MCF 10A (cell line): ENCODE results near the gene FAM217B. TPM values are rescaled to one million over a fixed set of nuclear protein-coding genes. Genes with fewer than 3 reads are reported as not detected.

ENCODE experiments used
- BruUV-seq: library from RNA; stranded (reverse); fragments of 400-500 nt; replicated peaks from 2 replicates; lab custom pipeline; 2021; lab: Mats Ljungman, UMichigan
- CTCF ChIA-PET: fragments of 300-600 bp; sonication (Branson Sonifier 250); formaldehyde crosslinking; extraction: SDS; loops from one replicate; lab custom pipeline; 2021; ENCODE audit warnings: antibody characterized with exemption, inconsistent platforms; lab: Yijun Ruan, JAX
- POLR2A ChIA-PET: fragments of 300-600, 350-650 bp; sonication (Branson Sonifier 250); formaldehyde crosslinking; extraction: SDS; loops from one replicate; lab custom pipeline; 2020; ENCODE audit warnings: antibody characterized with exemption, inconsistent platforms; lab: Yijun Ruan, JAX
- DNase-seq: peaks from one replicate; pipeline ENCODE4 v3.0.0-alpha.2; 2018; ENCODE audit not compliant: unreplicated experiment
- H3K27ac Mint-ChIP-seq: one replicate; pipeline ENCODE4 v1.8.0; 2022; ENCODE audit warnings: mild to moderate bottlenecking, low read depth, mixed read lengths; ENCODE audit not compliant: unreplicated experiment
- H3K27me3 Mint-ChIP-seq: one replicate; pipeline ENCODE4 v1.8.0; 2022; ENCODE audit warnings: mixed read lengths; ENCODE audit not compliant: insufficient read depth, unreplicated experiment
- H3K36me3 Mint-ChIP-seq: one replicate; pipeline ENCODE4 v1.8.0; 2022; ENCODE audit warnings: mild to moderate bottlenecking, moderate library complexity, mixed read lengths; ENCODE audit not compliant: insufficient read depth, unreplicated experiment
- H3K4me1 Mint-ChIP-seq: one replicate; pipeline ENCODE4 v1.8.0; 2022; ENCODE audit warnings: mixed read lengths; ENCODE audit not compliant: insufficient read depth, unreplicated experiment
- H3K4me3 Mint-ChIP-seq: one replicate; pipeline ENCODE4 v1.8.0; 2022; ENCODE audit warnings: mild to moderate bottlenecking, moderate library complexity, mixed read lengths; ENCODE audit not compliant: unreplicated experiment
- H3K9me3 Mint-ChIP-seq: one replicate; pipeline ENCODE4 v1.8.0; 2022; ENCODE audit warnings: mixed read lengths; ENCODE audit not compliant: unreplicated experiment
- CTCF ChIP-seq: fragments of 200-600 bp; IDR thresholded peaks from one replicate; pipeline ENCODE4 v1.8.0; 2022; ENCODE audit warnings: antibody characterized with exemption, mild to moderate bottlenecking; ENCODE audit not compliant: unreplicated experiment
- intact Hi-C: fragments of 100-400 bp; cut with micrococcal nuclease; formaldehyde crosslinking; loops from 2 replicates; pipeline ENCODE4 v1.14.1; 2022
- total RNA-seq: library from RNA; stranded (reverse); gene quantifications from 2 replicates; pipeline ENCODE4 v1.2.3, GENCODE V29; 2022

Gene FAM217B
- total RNA-seq, 1 experiment from 2014 or later, result 5.6 TPM

- POLR2A ChIA-PET, result interaction anchor here (0.7 to 1.9 kb wide), 4 partner anchors 9 to 136 kb away, joined by 3 to 6 read pairs (median 5); no protein-coding TSS in a partner anchor
- peaks cover 6% of the 10 kb centered on the region for H3K36me3 Mint-ChIP-seq
- intact Hi-C loops, result loop anchor here (5.0 kb wide), 1 partner anchor 155 kb away; no protein-coding TSS in a partner anchor
- no peaks in the 10 kb centered on the region for H3K27me3 Mint-ChIP-seq
- H3K4me3 Mint-ChIP-seq, result no peak overlapping the region
- no peak for TF ChIP-seq CTCF
- CTCF ChIA-PET, result interaction anchor here (0.6 to 4.1 kb wide), 10 partner anchors 9 to 206 kb away, joined by 3 to 27 read pairs (median 4); no protein-coding TSS in a partner anchor
- DNase-seq, result no peak
- no peaks in the 10 kb centered on the region for H3K9me3 Mint-ChIP-seq
- BruUV-seq, result no TSS peak
- peaks cover 27% of the 10 kb centered on the region for H3K4me1 Mint-ChIP-seq
- H3K27ac Mint-ChIP-seq, result no peak overlapping the region
These were observed 3.0 kb upstream of the FAM217B start for GRCh38 chr20:59937150-59937549.

- no peaks in the 10 kb centered on the region for H3K27me3 Mint-ChIP-seq
- peak overlapping the region; percentile 95 for H3K4me3 Mint-ChIP-seq
- peak; percentile 23 for DNase-seq
- H3K9me3 Mint-ChIP-seq, result no peaks in the 10 kb centered on the region
- TSS peak; percentile 32 for BruUV-seq
- intact Hi-C loops, result loop anchor here (5.0 kb wide), 1 partner anchor 156 kb away; no protein-coding TSS in a partner anchor
- no peak overlapping the region for H3K27ac Mint-ChIP-seq
- ChIA-PET CTCF (interaction anchor here (0.7 to 4.7 kb wide), 7 partner anchors 11 to 156 kb away, joined by 3 to 39 read pairs (median 4); no protein-coding TSS in a partner anchor), POLR2A (interaction anchor here (0.6 to 3.7 kb wide), 6 partner anchors 50 to 112 kb away, joined by 3 to 36 read pairs (median 4); no protein-coding TSS in a partner anchor)
- TF ChIP-seq CTCF, result no peak
- peaks cover 13% of the 10 kb centered on the region for H3K36me3 Mint-ChIP-seq
- peaks cover 27% of the 10 kb centered on the region for H3K4me1 Mint-ChIP-seq
These were observed 2.0 kb upstream of the FAM217B start for GRCh38 chr20:59938221-59938620.

GRCh38 chr20:59938696-59939051 lies 1.5 kb upstream of the FAM217B start:
- H3K27ac Mint-ChIP-seq, result no peak overlapping the region
- peak overlapping the region; percentile 95 for H3K4me3 Mint-ChIP-seq
- H3K4me1 Mint-ChIP-seq, result peaks cover 27% of the 10 kb centered on the region
- no TSS peak for BruUV-seq
- POLR2A ChIA-PET, result interaction anchor here (0.6 to 3.7 kb wide), 7 partner anchors 50 to 166 kb away, joined by 3 to 36 read pairs (median 4); no protein-coding TSS in a partner anchor
- CTCF ChIA-PET, result interaction anchor here (0.7 to 4.7 kb wide), 8 partner anchors 10 to 156 kb away, joined by 3 to 39 read pairs (median 4); no protein-coding TSS in a partner anchor
- DNase-seq, result peak; percentile 59
- H3K27me3 Mint-ChIP-seq, result no peaks in the 10 kb centered on the region
- H3K9me3 Mint-ChIP-seq, result no peaks in the 10 kb centered on the region
- TF ChIP-seq CTCF, result no peak
- intact Hi-C loops, result loop anchor here (5.0 kb wide), 1 partner anchor 156 kb away; no protein-coding TSS in a partner anchor
- peaks cover 15% of the 10 kb centered on the region for H3K36me3 Mint-ChIP-seq

GRCh38 chr20:59939052-59939878 lies 924 bp upstream of the FAM217B start:
- intact Hi-C loops, result loop anchor here (5.0 kb wide), 1 partner anchor 157 kb away; no protein-coding TSS in a partner anchor
- no peak for DNase-seq
- BruUV-seq, result no TSS peak
- ChIA-PET CTCF (interaction anchor here (0.7 to 4.7 kb wide), 15 partner anchors 8 to 264 kb away, joined by 3 to 39 read pairs (median 4); no protein-coding TSS in a partner anchor), POLR2A (interaction anchor here (0.6 to 3.7 kb wide), 28 partner anchors 8 to 199 kb away, joined by 3 to 51 read pairs (median 6); no protein-coding TSS in a partner anchor)
- Mint-ChIP-seq H3K9me3 (no peaks in the 10 kb centered on the region), H3K27me3 (no peaks in the 10 kb centered on the region), H3K4me1 (peaks cover 27% of the 10 kb centered on the region), H3K4me3 (peak overlapping the region; percentile 95), H3K27ac (no peak overlapping the region), H3K36me3 (peaks cover 20% of the 10 kb centered on the region)
- no peak for TF ChIP-seq CTCF
